Endothelial cell of hepatic sinusoid (primary cell): Measurements from ENCODE around the gene SLC9A9.

ENCODE experiments used
- in situ Hi-C: cut with HindIII; loops from 2 replicates; pipeline ENCODE4 v1.10.0; 2017; ENCODE audit warnings: low sequenced_read_pairs

The SLC9A9 gene

DNA sequence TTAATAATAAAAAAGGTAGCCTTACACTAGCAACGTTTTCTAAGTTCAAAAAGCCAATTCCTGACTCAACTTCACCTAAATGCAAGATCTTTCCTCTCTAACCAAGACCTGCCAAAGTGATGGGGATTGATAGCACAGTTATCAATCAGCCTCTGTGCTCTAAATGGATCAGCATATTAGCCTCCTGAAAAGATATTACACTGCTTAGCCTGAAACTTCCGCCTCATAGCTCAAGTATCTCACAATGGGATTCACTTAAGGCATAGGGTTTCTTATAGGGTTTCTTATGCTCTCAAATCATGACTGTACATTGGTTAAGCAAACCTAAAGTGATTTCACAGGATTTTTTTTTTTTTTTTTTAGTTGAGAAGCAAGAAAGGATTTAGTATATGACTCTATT is 436 bp upstream of the SLC9A9 start:
- in situ Hi-C loops, result no loop called here

DNA sequence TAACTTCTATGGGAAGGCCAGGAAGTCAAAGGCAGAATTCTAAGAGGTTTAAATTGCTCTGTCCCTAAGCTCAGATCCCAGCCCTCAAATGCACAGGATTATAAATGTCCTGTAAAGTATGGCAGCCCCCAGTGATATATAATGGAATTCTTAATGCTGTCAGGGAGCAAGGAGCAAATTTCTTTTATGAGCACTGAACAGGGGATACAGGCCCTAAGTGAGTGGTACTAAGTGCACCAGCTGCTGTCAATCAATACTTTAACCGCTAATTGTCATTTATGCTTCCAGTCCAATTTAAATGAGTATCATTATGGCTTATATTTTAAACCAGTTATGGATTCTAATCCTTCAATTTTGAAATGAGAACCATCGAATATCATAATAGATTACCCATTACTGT is 4.7 kb downstream of the SLC9A9 start:
- in situ Hi-C loops, result no loop called here

DNA sequence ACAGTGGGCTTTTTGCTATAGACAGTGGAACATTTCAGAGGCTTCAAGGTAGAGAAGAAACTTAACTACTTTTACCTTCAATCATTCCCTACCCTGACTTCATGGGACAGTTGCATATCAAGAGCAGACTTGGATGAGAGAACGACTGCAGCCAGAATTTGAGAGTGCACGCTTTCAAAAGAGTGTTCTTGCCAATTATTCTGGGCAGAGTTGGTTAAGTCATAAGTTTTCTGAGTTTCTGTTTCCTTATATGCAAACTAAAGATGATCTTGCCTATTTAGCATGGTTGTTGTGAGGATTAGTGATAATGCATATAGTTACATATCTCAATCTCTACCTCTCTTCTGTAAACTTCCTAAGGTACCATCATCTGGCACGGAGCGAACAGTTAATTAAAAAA is 7.6 kb downstream of the SLC9A9 start:
- in situ Hi-C loops, result no loop called here

DNA sequence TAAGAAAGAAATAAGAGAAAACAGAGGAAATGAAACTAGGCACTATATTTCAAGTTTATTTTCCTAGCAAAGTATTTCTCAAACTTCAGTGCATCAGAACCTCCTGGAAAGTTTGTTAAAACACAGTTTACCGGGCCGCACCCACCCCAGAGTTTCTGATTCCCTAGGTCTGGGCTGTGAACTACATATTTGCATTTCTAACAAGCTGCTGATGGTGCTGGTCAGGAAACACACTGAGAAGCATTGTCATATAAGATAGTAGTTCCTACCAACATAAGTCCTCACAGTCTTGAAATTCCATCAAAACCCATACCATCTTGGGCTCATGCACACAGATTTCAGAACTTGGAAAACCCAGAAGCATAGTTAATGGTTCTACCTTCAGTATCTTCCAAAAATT is 8.3 kb downstream of the SLC9A9 start:
- in situ Hi-C loops, result no loop called here

DNA sequence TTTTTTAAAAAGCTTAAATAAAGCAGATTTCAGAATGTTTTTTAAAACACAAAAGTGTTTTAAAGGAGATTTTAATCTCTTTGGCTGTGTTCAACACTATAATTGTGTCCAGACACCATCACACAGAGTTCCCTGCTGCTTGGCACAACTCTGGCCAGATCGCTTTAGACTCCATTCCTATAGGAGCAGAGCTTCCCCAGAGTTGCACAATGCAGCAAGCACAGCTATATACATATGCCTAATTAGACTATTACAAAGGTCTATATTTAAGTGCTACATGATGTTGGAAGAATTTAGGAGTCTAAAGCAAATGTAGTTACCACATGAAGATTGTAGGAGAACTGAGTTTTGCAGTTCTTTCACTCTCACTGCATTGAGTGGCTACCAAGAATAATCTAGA is 11.2 kb downstream of the SLC9A9 start:
- in situ Hi-C loops, result no loop called here

DNA sequence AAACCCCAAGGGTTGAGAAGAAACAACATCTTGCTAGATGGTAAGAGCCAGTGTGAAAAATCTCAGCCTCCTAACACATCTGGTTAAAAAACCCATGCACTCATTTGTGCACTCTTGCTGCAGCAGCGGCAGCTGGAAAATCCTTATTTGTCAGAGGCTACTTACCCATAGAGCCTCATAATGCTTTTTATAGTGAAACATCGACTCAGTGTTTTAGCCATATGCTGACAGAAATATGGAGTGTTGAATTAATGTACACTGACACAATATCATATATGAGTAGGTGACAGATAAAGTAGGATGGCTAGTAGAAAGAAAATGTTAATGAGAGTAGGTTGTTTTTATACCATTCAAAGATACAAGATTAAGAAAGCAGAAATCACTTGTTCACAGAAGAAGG is 13.0 kb downstream of the SLC9A9 start:
- in situ Hi-C loops, result no loop called here

DNA sequence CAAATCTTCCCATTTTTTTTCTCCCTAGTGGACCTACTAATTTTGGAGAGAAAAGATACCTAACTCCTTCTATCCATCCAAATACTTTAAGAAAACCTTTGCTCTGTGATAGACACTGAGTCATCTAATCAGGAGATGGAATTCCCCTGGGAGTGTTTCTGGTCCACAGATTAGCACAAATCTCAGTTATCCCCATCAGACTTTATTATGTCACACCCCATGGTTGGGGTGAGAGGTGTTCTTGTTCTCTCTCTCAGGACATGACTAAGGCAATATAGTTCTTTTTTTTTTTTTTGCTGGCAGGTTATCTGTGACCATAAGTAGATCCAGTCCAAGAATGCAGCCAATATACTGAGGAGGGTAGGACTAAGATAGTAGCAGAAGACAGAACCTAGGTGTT is 15.8 kb downstream of the SLC9A9 start:
- in situ Hi-C loops, result no loop called here

DNA sequence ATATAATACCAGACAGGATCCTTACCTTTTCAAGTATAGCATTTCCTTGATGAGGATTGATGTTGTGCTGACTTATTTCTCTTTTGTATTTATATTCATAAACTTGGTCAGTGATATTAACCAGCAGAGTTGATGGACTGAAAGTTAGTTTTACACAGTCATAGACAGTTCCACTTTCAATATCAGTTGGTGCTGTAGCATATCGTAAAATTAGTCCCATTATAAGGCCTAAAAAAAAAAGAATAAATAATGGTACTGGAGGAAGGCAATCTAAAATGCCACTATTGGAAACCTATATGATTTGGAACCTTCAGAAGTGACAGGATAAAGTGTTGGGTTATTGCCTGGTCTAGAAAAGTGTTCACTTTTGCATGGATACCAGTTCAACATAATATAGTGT is 16.3 kb downstream of the SLC9A9 start:
- in situ Hi-C loops, result no loop called here

DNA sequence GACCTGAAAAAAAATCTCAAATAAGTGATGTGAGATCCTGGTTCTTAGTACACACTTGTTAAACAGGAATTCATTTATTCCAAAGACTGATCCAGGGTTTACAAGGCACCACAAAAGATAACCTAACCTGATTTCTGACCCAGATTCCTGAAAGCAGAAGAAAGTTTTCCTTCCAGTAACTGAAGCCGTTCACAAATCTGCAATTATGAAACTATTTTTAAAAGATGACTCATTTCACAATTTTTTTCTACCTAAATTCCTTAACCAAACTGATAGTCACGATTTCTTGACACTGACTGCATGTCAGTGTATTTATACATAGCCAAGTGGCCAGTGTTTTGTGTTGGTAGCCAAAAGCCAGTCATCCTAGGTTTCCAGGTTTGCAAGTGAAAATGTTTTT is 17.1 kb downstream of the SLC9A9 start:
- in situ Hi-C loops, result no loop called here

DNA sequence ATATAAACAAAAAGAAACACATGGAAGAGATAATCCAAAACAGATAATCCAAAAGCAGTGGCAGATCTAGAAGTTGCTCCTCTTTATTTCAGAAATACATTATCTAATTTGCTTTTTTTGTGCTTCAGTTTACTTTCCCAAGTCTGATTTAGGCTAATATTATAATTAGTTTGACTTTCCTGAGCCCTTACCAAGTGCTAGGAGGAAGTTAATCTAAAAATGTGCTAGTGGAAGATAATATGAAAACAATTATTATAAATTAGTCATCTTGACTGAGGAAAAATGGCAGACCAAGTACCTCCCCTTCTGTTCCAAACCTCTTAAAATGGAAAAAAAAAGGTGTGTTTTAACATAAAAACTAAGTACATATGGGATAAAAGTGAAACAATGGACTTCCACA is 17.5 kb downstream of the SLC9A9 start:
- in situ Hi-C loops, result no loop called here

DNA sequence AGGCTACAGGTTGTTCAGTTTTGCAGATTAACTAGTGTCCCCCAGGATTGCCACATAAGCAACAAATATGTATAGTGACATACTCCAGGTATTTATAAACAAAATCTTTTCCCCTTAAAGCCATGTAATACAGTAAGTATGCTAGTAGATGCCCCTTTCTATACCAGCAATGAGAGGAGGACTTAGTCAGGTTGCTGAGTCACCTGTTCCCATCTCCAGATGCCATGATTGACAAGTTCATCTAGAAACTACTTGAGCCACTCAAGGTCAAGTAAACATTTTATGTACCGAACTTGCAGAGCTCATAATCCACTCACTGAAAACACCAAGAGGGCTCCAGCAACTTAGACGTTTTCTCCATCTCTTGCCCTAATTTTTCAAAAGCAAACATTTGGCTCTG is 18.2 kb downstream of the SLC9A9 start:
- in situ Hi-C loops, result no loop called here

DNA sequence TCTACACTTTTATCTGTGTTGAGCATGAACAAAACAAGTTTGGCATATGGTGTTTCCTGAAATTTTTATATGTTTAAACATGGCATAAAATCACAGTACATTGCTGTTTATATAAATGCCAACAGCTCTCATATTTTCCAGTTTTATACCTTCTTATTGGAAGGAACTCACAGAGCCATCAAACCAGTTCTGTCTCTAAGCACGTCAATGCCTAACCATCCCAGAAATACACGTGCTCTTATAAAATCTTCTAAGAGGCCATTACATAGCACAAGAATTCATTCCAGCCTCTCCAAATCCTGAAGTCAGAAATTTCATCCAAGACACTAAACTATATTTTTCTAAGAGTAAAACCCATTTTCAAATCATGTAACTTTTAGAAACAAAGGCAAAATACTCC is 20.8 kb downstream of the SLC9A9 start:
- in situ Hi-C loops, result no loop called here

DNA sequence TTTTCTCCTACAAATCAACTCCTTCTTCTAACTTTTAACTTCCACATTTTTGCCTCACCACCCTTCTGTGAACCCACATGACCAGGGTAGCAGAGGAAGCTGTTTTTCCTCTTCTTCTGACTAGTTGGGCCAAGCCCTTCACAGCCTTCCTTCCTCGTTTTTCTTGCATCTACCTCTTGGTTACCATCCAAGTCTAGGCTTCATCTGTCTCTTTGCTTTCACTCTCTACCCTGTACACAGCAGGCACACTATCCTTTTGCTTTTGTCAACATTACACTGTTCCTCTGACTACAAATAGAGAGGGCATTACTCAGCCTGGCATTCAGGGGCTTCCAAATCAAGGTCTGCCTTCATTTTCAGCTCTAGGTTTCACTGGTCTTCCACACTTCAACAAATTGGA is 22.0 kb downstream of the SLC9A9 start:
- in situ Hi-C loops, result no loop called here

DNA sequence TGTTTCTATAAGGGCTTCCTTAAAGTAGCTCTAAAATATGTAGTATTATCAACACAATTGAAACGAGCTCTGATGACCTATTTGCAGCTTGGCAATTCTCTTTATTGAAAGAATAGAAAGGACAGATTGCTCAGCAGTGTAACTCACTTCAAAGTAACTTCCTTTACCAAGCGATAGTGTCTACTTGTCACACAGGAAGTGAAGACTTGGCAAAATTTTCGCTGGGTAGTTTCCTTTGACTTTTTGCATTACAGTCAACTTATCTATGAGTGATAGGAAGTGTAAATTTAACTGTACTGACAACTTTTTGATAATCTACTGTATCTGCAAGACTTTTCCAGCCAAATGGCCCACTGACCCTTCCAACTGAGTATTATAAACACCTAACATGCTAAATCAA is 22.8 kb downstream of the SLC9A9 start:
- in situ Hi-C loops, result no loop called here

DNA sequence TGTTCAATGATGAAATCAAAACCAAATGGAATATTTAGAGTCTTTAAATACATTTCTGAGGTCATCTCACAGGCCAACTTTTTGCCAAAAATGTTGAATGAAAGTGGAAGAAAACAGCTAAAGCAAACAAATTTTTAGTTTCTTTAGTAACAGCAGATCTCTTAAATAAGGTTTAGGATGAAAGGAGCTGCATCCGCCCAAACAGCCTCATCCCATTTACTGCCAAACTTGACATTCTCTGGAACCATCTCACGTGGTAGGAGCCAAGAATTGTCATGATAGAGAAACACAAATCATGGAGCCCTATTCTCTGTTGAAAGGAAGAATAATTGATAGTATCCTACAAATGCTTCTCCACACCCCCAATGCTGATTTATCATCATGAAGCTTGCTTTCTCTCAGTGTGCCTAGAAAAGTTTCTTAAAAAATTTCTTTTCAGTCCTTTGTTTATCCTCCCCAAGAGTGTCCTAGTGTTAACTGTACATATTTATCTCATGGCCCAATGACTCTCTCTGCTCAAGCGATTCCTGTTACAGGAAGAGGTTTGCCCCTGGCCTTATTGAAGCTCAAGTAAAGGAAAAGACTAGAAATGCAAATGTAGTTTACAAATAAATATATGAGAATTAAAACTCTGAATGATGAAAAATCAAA is 23.4 kb downstream of the SLC9A9 start:
- in situ Hi-C loops, result no loop called here

DNA sequence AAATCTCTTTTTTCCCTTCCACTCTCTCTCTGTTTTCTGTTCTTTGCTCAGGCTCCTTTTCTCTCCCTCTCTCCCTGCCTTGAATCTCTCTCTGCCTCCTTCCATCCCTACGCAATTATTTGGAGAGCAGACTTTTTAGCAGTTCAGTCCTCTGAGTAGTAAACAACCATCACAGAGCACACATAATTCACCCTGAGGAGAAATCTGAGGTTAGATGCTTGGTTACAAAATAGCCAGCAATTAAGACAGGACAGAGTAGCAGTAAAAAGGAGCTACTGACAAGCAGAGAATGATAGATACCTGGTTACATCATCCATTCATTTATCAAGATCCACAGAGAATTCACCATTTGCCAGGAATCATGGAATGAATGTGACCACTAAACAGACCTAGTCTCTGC is 25.5 kb downstream of the SLC9A9 start:
- in situ Hi-C loops, result no loop called here

DNA sequence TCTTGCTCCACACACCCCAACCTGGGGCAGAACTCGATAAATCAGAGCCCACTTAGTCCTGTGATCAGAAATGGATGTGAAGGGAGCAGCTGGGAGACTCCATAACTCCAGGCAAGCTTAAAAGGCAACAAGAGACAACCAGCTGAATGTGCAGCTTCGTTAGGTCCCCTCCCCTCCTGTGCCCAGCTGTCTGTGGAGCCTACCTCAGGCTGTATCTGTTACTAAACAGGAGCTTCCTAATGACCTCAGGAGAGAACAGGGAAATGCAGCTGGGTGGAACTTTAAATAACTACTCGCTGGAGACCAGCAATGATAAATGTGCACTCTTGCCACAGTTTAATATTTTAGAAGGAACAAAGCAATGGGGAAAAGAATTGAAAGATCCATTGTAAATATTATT is 25.9 kb downstream of the SLC9A9 start:
- in situ Hi-C loops, result no loop called here

DNA sequence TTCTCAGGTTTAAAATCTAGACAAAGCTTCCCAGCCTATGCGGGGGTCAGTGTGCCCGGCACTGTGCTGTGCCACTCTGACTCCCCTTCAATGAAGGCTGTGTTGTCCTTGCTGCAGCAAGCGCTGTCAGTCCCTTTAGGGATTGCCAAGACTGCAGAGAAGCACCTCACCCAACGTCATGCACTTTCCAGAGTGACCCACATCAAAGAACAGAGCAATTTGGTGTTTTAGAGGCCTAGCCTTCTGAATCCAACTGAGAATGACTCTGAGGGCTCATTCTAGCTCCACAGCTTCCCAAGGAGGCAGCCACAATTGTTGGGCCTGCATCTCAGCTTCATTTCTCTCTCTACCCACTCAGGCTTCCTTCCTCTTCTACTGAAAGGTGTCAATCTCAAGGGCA is 26.4 kb downstream of the SLC9A9 start:
- in situ Hi-C loops, result no loop called here

DNA sequence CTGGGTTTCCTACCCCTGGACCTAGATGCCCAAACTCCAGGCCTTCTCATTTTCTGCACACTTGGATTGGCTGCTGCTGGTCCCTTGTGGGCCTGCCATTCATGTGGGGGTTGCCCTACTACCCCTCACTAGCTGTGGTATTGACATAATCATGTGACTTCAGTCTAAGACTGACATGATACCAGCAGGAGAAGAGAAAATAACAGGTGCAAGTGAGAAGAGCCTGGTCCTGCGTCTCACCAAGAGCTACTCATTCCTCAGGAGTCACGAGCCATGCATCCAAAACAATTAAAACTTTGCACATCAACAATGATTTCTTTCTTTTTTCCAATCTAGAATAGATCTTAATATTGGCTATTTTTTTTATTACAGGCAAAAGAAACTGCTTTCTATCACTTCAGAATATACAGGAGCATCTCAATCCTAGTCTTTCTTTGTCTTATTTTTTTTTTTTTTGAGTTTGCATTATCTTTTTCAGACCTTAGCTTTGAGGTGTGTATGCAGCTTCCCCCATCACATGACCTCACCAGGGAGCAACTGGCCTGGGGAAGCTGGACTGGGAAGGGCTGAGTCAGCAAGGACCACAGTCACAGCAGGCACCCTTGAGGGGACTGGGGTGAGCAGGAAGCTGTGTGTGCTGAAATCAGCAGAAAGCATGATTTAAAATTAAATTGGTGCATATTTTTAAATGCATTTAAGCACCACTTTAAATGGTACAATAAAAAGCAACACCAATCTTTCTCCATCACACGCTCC is 27.6 kb downstream of the SLC9A9 start:
- in situ Hi-C loops, result no loop called here

DNA sequence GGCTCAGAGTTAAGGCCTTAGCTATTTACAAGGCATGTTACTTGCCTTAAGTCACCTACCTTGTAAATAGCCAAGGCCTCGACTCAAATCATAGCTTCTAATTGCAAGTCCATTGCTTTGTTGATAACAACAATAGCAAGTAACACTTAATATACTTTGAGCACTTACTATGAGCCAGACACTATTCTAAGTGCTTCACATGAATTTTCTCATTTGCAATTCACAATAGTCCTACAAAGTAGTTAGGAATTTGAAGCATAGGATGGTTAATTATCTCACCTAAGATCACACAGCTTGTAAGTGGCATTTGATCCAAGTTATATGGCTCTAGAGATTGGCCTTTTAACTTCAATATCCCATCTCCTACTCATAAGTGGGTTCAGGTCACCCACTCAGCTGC is 28.4 kb downstream of the SLC9A9 start:
- in situ Hi-C loops, result no loop called here

DNA sequence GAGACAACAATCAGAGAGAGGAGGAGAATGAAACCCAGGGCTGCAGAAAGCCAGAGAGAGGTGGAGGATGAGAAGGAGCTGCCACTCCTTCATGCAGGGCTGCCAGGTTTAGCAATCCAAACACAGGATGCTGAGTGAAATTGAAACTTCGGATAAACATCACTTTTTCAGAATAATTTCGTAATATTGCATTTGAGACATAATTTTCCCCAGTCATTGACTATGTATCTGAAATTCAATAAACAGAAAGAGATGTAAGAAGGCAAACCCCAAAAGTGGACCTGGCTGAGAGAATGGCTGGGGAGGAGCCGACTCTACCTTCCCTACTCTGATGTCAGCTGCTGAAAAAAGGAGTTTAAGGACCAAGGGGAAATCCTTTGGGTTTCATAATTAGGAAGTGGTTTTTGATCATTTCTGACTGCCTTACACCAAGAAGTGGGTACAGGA is 33.8 kb downstream of the SLC9A9 start:
- in situ Hi-C loops, result no loop called here

DNA sequence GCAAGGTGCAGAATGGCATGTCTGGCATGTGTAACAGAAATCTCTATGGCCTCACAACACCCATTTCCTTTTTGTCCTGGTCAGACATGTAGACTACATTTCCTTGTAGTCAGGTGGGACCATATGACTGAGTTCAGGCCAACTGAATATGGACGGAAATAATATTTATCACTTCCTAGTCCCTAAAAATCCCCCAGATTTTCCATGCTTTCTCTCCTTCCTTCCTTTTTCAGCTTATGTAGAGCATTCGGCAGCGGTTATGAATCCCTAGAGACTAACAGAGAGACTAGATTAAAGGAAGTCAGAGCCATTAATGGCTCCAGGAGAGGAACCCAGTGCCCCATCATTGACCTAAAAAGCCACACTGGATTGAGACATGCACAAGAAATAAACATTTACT is 35.8 kb downstream of the SLC9A9 start:
- in situ Hi-C loops, result no loop called here

DNA sequence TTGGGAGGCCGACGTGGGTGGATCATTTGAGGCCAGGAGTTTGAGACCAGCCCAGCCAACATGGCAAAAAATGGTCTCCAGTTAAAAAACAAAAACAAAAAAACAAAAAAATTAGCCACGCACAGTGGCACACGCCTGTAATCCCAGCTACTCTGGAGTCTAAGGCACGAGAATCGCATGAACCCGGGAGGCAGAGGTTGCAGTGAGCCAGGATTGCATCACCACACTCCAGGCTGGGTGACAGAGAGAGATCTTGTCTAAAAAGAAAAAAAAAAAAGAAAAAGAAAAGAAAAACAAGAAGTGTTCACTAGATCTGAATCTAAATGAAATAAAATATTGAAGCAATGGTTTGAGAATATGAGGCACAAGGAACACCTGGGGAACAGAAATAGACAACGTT is 36.7 kb downstream of the SLC9A9 start:
- in situ Hi-C loops, result no loop called here
